NCI-H1930 (cell line): ENCODE measurements around the gene DVL3.

Experiments
- DNase-seq, 2 experiments: peaks; one replicate each; lab custom pipeline; 2025; lab: John Stamatoyannopoulos, UW

The DVL3 gene

DNA sequence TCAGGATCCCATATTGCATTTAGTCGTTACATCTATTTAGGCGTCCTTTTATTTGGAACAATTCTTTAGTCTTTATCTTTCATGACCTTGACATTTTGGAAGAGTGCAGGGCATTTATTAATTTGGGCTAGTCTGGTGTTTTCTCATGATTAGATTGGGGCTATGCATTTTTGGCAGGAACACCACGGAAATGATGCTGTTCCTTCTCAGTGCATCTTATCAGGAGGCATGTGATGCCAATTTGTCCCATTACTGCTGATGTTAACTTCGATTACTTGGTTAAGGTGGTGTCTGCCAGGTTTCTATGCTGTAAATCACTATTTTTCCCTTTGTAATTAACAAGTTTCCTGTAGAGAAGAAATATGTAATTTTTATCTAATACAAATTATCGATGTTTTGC, 56.1 kb downstream of the DVL3 start:
- no peak for DNase-seq

GRCh38 chr3:184211718-184212117, 56.5 kb downstream of the DVL3 start:
- no peak for DNase-seq

DNA sequence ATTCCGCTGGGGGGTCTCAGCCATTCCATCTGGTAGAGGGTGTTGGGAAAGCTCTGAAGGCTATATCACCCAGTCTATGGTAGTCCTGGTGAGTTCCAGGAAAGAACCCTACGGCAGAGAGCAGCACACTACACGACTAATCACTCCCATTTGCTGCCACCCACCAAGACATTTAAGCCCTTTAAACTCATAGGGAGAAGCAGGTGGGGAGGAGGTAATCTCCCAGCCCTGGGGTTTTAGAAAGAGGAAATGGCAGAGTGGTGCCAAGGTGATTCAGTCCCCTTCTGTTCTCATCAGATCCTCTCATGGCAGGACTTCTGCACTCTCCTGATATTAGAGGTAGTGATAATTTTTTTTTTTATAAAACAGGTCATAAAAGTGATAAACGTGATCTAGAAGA, 63.6 kb downstream of the DVL3 start:
- DNase-seq, result no peak

- no peak for DNase-seq
These were observed 67.3 kb downstream of the DVL3 start for GRCh38 chr3:184222521-184222920.
